Colonic mucosa (tissue), 4 donors: ENCODE results near the gene CLEC2L. TPM values are rescaled to one million over a fixed set of nuclear protein-coding genes. Genes with fewer than 3 reads are reported as not detected.

ENCODE experiments used
- DNase-seq: peaks from one replicate; pipeline ENCODE4 v3.0.0-alpha.2; 2020
- H3K27ac ChIP-seq: fragments of 200-600 bp; one replicate; pipeline ENCODE4 v1.8.0; 2021
- H3K27me3 ChIP-seq: fragments of 200-600 bp; one replicate; pipeline ENCODE4 v1.8.0; 2021
- H3K36me3 ChIP-seq: fragments of 200-600 bp; one replicate; pipeline ENCODE4 v1.8.0; 2021
- H3K4me1 ChIP-seq: fragments of 200-600 bp; one replicate; pipeline ENCODE4 v1.8.0; 2021; ENCODE audit warnings: mild to moderate bottlenecking
- H3K4me3 ChIP-seq: fragments of 200-600 bp; one replicate; pipeline ENCODE4 v1.8.0; 2021
- H3K9ac ChIP-seq, 2 donors: one replicate each; pipeline ENCODE4 v1.7.0; 2013; ENCODE audit warnings: control low read depth in 2 of 2, low read depth in 2 of 2, low read length in 2 of 2
- H3K9me3 ChIP-seq: fragments of 200-600 bp; one replicate; pipeline ENCODE4 v1.8.0; 2021
- CTCF ChIP-seq: fragments of 200-600 bp; IDR thresholded peaks from one replicate; pipeline ENCODE4 v1.8.0; 2022; ENCODE audit warnings: antibody characterized with exemption, mild to moderate bottlenecking
- intact Hi-C: fragments of 100-400 bp; cut with DNase I; formaldehyde crosslinking; loops from one replicate; pipeline ENCODE4 v1.14.1; 2022
- total RNA-seq, 2 donors: library from RNA; stranded (reverse); fragmentation: NEBNext Ultra II Directional in 1 of 2; extraction: Animal tissue kit (Norgen Biotek cat#: 25700) in 1 of 2; gene quantifications; one replicate each; pipeline ENCODE4 v1.2.1, GENCODE V29; 2021
- donor health status: healthy.
- donor health status: DM: no; HTN: no; CAD: no.
- donor health status: DM: no; HTN: no; CAD: no.

Gene CLEC2L
- total RNA-seq, 2 donors from 2014 or later = not detected

GRCh38 chr7:139570119-139570518 is 46.6 kb downstream of the CLEC2L start:
- no peak overlapping the region for H3K27ac ChIP-seq
- intact Hi-C loops = no loop called here
- H3K4me3 ChIP-seq = no peak overlapping the region
- no peak for TF ChIP-seq CTCF
- no peaks in the 10 kb centered on the region for H3K4me1 ChIP-seq
- no peak overlapping the region for H3K9ac ChIP-seq
- no peaks in the 10 kb centered on the region for H3K36me3 ChIP-seq
- no peak for DNase-seq
- H3K27me3 ChIP-seq = no peaks in the 10 kb centered on the region
- no peaks in the 10 kb centered on the region for H3K9me3 ChIP-seq

- Histone ChIP-seq H3K9me3 (no peaks in the 10 kb centered on the region), H3K4me3 (no peak overlapping the region), H3K9ac (no peak overlapping the region), H3K27me3 (no peaks in the 10 kb centered on the region), H3K36me3 (no peaks in the 10 kb centered on the region), H3K27ac (no peak overlapping the region), H3K4me1 (no peaks in the 10 kb centered on the region)
- intact Hi-C loops = no loop called here
- DNase-seq = no peak
- no peak for TF ChIP-seq CTCF
Observed at GRCh38 chr7:139570626-139571025, 47.1 kb downstream of the CLEC2L start.

GRCh38 chr7:139571190-139571589 is 47.7 kb downstream of the CLEC2L start:
- Histone ChIP-seq H3K4me3 (no peak overlapping the region), H3K9me3 (no peaks in the 10 kb centered on the region), H3K27ac (no peak overlapping the region), H3K36me3 (no peaks in the 10 kb centered on the region), H3K27me3 (no peaks in the 10 kb centered on the region), H3K4me1 (no peaks in the 10 kb centered on the region), H3K9ac (no peak overlapping the region)
- intact Hi-C loops = no loop called here
- TF ChIP-seq CTCF = no peak
- no peak for DNase-seq

GRCh38 chr7:139571651-139572050 is 48.2 kb downstream of the CLEC2L start:
- Histone ChIP-seq H3K9me3 (no peaks in the 10 kb centered on the region), H3K36me3 (no peaks in the 10 kb centered on the region), H3K27ac (no peak overlapping the region), H3K27me3 (no peaks in the 10 kb centered on the region), H3K9ac (no peak overlapping the region), H3K4me1 (no peaks in the 10 kb centered on the region), H3K4me3 (no peak overlapping the region)
- TF ChIP-seq CTCF = no peak
- intact Hi-C loops = no loop called here
- DNase-seq = no peak

- Histone ChIP-seq H3K36me3 (no peaks in the 10 kb centered on the region), H3K4me3 (no peak overlapping the region), H3K27ac (no peak overlapping the region), H3K9me3 (no peaks in the 10 kb centered on the region), H3K4me1 (no peaks in the 10 kb centered on the region), H3K9ac (no peak overlapping the region), H3K27me3 (no peaks in the 10 kb centered on the region)
- intact Hi-C loops = no loop called here
- no peak for DNase-seq
- TF ChIP-seq CTCF = no peak
Observed at GRCh38 chr7:139572071-139572470, 48.6 kb downstream of the CLEC2L start.
